ENCODE data around the gene DNAH14. TPM values are rescaled to one million over a fixed set of nuclear protein-coding genes. Genes with fewer than 3 reads are reported as not detected.

DNAH14 gene
- total and polyA plus RNA-seq, 2 of the 13 experiments (the other 11 are each of a cell fraction or from before 2014, with no cell fraction given): 4.5 to 27.5 TPM

GRCh38 chr1:225426395-225427234, 497.1 kb downstream of the DNAH14 start (continued):
- TF ChIP-seq ZNF280D (CRISPR knock-in tag; IDR thresholded peaks at IDR 0.05) (0 out of 2 replicates have a peak, but pooled peaks have one; percentile 30), DDIT3 (CRISPR knock-in tag; IDR thresholded peaks at IDR 0.05) (no peak), RCOR2 (CRISPR knock-in tag; IDR thresholded peaks at IDR 0.05) (no peak), ZFYVE20 (CRISPR knock-in tag; IDR thresholded peaks at IDR 0.05; ENCODE audit: borderline replicate concordance, low read depth) (no peak), ZNF605 (CRISPR knock-in tag; IDR thresholded peaks at IDR 0.05) (peak; percentile 89; the same call in 1 of the 2 replicates), TEAD3 (CRISPR knock-in tag; optimal IDR thresholded peaks at IDR 0.05; ENCODE audit: borderline replicate concordance) (peak; percentile 36), MYC (CRISPR knock-in tag; IDR thresholded peaks at IDR 0.05; ENCODE audit: borderline replicate concordance) (peak; percentile 59; the same call in 1 of the 2 replicates), BCL3 (CRISPR knock-in tag; IDR thresholded peaks at IDR 0.05) (0 out of 2 replicates have a peak, but pooled peaks have one; percentile 17), KAT8 (CRISPR knock-in tag; IDR thresholded peaks at IDR 0.05) (no peak), NPAS2 (CRISPR knock-in tag; IDR thresholded peaks at IDR 0.05; ENCODE audit: borderline replicate concordance) (no peak), PAXIP1 (CRISPR knock-in tag; conservative IDR thresholded peaks at IDR 0.05) (no peak), DBP (CRISPR knock-in tag; IDR thresholded peaks at IDR 0.05; ENCODE audit: not compliant biosample characterization) (no peak), DMAP1 (CRISPR knock-in tag; IDR thresholded peaks at IDR 0.05) (no peak; the same call in 1 of the 2 replicates), GLI4 (CRISPR knock-in tag; IDR thresholded peaks at IDR 0.05; ENCODE audit: borderline replicate concordance) (0 out of 2 replicates have a peak, but pooled peaks have one; percentile 61), XRCC5 (optimal IDR thresholded peaks at IDR 0.05; ENCODE audit: low read length) (no peak), GZF1 (CRISPR knock-in tag; IDR thresholded peaks at IDR 0.05) (peak; percentile 96), FOXP4 (CRISPR knock-in tag; IDR thresholded peaks at IDR 0.05) (0 out of 2 replicates have a peak, but pooled peaks have one; percentile 19)
